A549 (cell line): ENCODE data around the gene F12.

Experiments used
- CBX2 ChIP-seq: fragments of 200-600 bp; sonication (generic); IDR thresholded peaks from 2 replicates; pipeline ENCODE4 v1.6.1; 2016; ENCODE audit warnings: low read depth, mild to moderate bottlenecking, borderline replicate concordance
- CTCF ChIP-seq: fragments of >200 bp; sonication (Bioruptor Twin); formaldehyde crosslinking; IDR thresholded peaks from 3 replicates; pipeline ENCODE4 v1.5.1; 2016
- HOXA7 ChIP-seq: fragments of 250-450 bp; sonication (Bioruptor Pico); IDR thresholded peaks from 2 replicates; pipeline ENCODE4 v1.5.0; 2020; ENCODE audit warnings: mild to moderate bottlenecking, moderate library complexity
- JUN ChIP-seq, 2 experiments: fragments of >200 bp; sonication (Bioruptor Twin); formaldehyde crosslinking; IDR thresholded peaks; 2 replicates in 1 of 2; 3 replicates in 1 of 2; pipeline ENCODE4 v1.6.1; 2016 to 2017
- MAX ChIP-seq: IDR thresholded peaks from 2 replicates; pipeline ENCODE4 v1.6.1; 2012
- POLR2A ChIP-seq: IDR thresholded peaks from 2 replicates; pipeline ENCODE4 v1.6.1; 2012; ENCODE audit warnings: mild to moderate bottlenecking, low read length
- TP53 ChIP-seq: fragments of 250-450 bp; sonication (Bioruptor Pico); IDR thresholded peaks from 2 replicates; pipeline ENCODE4 v1.5.0; 2021; ENCODE audit warnings: mild to moderate bottlenecking, moderate library complexity
- USF2 ChIP-seq: fragments of 450-650 bp; IDR thresholded peaks from 2 replicates; pipeline ENCODE4 v1.6.1; 2014; ENCODE audit warnings: antibody characterized with exemption

GRCh38 chr5:177455036-177455660, 45.8 kb upstream of the F12 start:
- TF ChIP-seq POLR2A = peak; percentile 30; the same call in 1 of the 2 replicates
- no peak for TF ChIP-seq HOXA7 (CRISPR knock-in tag)
- no peak; a peak in 1 of 5 replicates for TF ChIP-seq JUN (IDR thresholded peaks at IDR 0.05)
- peak; percentile 78; the same call in 1 of the 2 replicates for TF ChIP-seq MAX
- TF ChIP-seq CBX2 = no peak
- TF ChIP-seq TP53 (CRISPR knock-in tag) = no peak
- TF ChIP-seq CTCF = peak; percentile 69
- TF ChIP-seq USF2 = peak; percentile 36; the same call in 1 of the 2 replicates
